ENCODE results near the gene SLC6A3.

- TF ChIP-seq CTCF (conservative IDR thresholded peaks at IDR 0.05; ENCODE audit: low read depth, low read length), result no peak
- TF ChIP-seq EZH2 (IDR thresholded peaks at IDR 0.05; ENCODE audit: borderline replicate concordance, low read depth, low read length, poor library complexity, severe bottlenecking), result no peak
Observed at GRCh38 chr5:1432296-1432695, 12.9 kb downstream of the SLC6A3 start.
